ENCODE data around the gene MRPL16.

Gene MRPL16

GRCh38 chr11:59778122-59778521 lies 32.5 kb downstream of the MRPL16 start:
- no peak overlapping the region for H3K27ac ChIP-seq (replicated peaks)
- TF ChIP-seq POLR2AphosphoS5 (IDR thresholded peaks at IDR 0.05; ENCODE audit: low read depth): no peak
- TF ChIP-seq GABPA (IDR thresholded peaks at IDR 0.05; ENCODE audit: low read depth): no peak
- TF ChIP-seq REST (IDR thresholded peaks at IDR 0.05; ENCODE audit: insufficient replicate concordance, low read depth): no peak
- TF ChIP-seq CTCF (IDR thresholded peaks at IDR 0.05; ENCODE audit: insufficient read depth, low read length): no peak
- no peak for TF ChIP-seq SPI1 (IDR thresholded peaks at IDR 0.05; ENCODE audit: borderline replicate concordance, low read depth)
- no peak for DNase-seq (ENCODE audit: low read depth in 1 of 2, low spot score in 1 of 2)
- H3K27me3 ChIP-seq (ENCODE audit: insufficient read depth, poor library complexity, severe bottlenecking): no peaks in the 10 kb centered on the region
- no peak overlapping the region for H3K4me3 ChIP-seq (replicated peaks; ENCODE audit: insufficient read depth, low read length)

- Histone ChIP-seq H3K27me3 (ENCODE audit: insufficient read depth, poor library complexity, severe bottlenecking) (no peaks in the 10 kb centered on the region), H3K4me3 (replicated peaks; ENCODE audit: insufficient read depth, low read length) (no peak overlapping the region), H3K27ac (replicated peaks) (no peak overlapping the region)
- DNase-seq (ENCODE audit: low read depth in 1 of 2, low spot score in 1 of 2): no peak
- TF ChIP-seq REST (IDR thresholded peaks at IDR 0.05; ENCODE audit: insufficient replicate concordance, low read depth) (no peak), SPI1 (IDR thresholded peaks at IDR 0.05; ENCODE audit: borderline replicate concordance, low read depth) (no peak), POLR2AphosphoS5 (IDR thresholded peaks at IDR 0.05; ENCODE audit: low read depth) (no peak), CTCF (IDR thresholded peaks at IDR 0.05; ENCODE audit: insufficient read depth, low read length) (no peak), GABPA (IDR thresholded peaks at IDR 0.05; ENCODE audit: low read depth) (no peak)
Observed at GRCh38 chr11:59777104-59777503, 33.5 kb downstream of the MRPL16 start.

- Histone ChIP-seq H3K4me3 (replicated peaks; ENCODE audit: insufficient read depth, low read length) (no peak overlapping the region), H3K27me3 (ENCODE audit: insufficient read depth, poor library complexity, severe bottlenecking) (no peaks in the 10 kb centered on the region), H3K27ac (replicated peaks) (no peak overlapping the region)
- TF ChIP-seq POLR2AphosphoS5 (IDR thresholded peaks at IDR 0.05; ENCODE audit: low read depth) (no peak), SPI1 (IDR thresholded peaks at IDR 0.05; ENCODE audit: borderline replicate concordance, low read depth) (no peak), GABPA (IDR thresholded peaks at IDR 0.05; ENCODE audit: low read depth) (no peak), CTCF (IDR thresholded peaks at IDR 0.05; ENCODE audit: insufficient read depth, low read length) (no peak), REST (IDR thresholded peaks at IDR 0.05; ENCODE audit: insufficient replicate concordance, low read depth) (no peak)
- DNase-seq (ENCODE audit: low read depth in 1 of 2, low spot score in 1 of 2): no peak
Observed at GRCh38 chr11:59776210-59777066, 34.1 kb downstream of the MRPL16 start.

Measured in HL-60 (cell line).